Thyroid gland (tissue), 4 donors: ENCODE measurements around the gene LPP.
A peak's percentile ranks its signal among the peaks of the same experiment; 100 is the strongest.

Source experiments
- CTCF ChIP-seq, 6 experiments: fragments of 200-600 bp in 3 of 6; fragments of 450-650 bp in 3 of 6; sonication (generic) in 3 of 6; IDR thresholded peaks; one replicate each; pipeline ENCODE4 v1.5.1; 2016 to 2019; ENCODE audit warnings: antibody characterized with exemption in 6 of 6, mild to moderate bottlenecking in 2 of 6, inconsistent platforms in 1 of 6, moderate library complexity in 1 of 6
- POLR2A ChIP-seq, 2 donors: fragments of 450-650 bp; IDR thresholded peaks; one replicate each; pipeline ENCODE4 v1.6.1; 2017; ENCODE audit warnings: antibody characterized with exemption in 2 of 2, mild to moderate bottlenecking in 2 of 2, moderate library complexity in 1 of 2

GRCh38 chr3:188830893-188831292 is 676.9 kb downstream of the LPP start:
- TF ChIP-seq CTCF (IDR thresholded peaks at IDR 0.05), result peak in 2 of 6 experiments; percentile 16 to 19
- TF ChIP-seq POLR2A (IDR thresholded peaks at IDR 0.05), result no peak
